NCI-H82 treated with DMSO at 0.1 percent for 48 hours (cell line): ENCODE measurements around the gene ZFP1.

ENCODE experiments used
- DNase-seq: peaks from one replicate; lab custom pipeline; 2025; ENCODE audit not compliant: unreplicated experiment; lab: John Stamatoyannopoulos, UW

ZFP1 gene

GRCh38 chr16:75147968-75148310, 385 bp upstream of the ZFP1 start:
- no peak for DNase-seq

DNA sequence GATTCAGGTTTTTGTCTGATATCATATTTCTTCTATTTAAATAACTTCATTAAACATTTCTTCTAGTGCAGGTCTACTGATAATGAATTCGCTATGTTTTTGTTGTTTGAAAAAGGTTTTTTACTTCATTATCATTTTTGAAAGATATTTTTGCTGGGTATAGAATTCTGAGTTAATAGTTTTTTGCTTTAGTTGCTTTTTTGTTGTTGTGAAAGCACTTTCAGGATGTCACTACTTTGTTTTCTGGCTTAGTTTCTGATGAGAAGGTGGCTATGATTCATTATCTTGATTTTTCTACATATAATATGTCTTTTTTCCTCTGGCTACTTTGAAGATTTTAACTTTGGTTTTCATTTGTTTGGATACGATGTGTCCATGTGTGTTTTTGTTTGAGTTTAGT, 3.5 kb downstream of the ZFP1 start:
- no peak for DNase-seq

GRCh38 chr16:75152635-75153034, 4.3 kb downstream of the ZFP1 start:
- no peak for DNase-seq

- DNase-seq = no peak
These were observed 12.1 kb downstream of the ZFP1 start for GRCh38 chr16:75160386-75160785.

- no peak for DNase-seq
These were observed 21.6 kb downstream of the ZFP1 start for GRCh38 chr16:75169899-75170405.

- no peak for DNase-seq
These were observed 24.3 kb downstream of the ZFP1 start for GRCh38 chr16:75172578-75172977.

GRCh38 chr16:75175074-75175473, 26.8 kb downstream of the ZFP1 start:
- no peak for DNase-seq

GRCh38 chr16:75176926-75177325, 28.6 kb downstream of the ZFP1 start:
- DNase-seq = no peak

DNA sequence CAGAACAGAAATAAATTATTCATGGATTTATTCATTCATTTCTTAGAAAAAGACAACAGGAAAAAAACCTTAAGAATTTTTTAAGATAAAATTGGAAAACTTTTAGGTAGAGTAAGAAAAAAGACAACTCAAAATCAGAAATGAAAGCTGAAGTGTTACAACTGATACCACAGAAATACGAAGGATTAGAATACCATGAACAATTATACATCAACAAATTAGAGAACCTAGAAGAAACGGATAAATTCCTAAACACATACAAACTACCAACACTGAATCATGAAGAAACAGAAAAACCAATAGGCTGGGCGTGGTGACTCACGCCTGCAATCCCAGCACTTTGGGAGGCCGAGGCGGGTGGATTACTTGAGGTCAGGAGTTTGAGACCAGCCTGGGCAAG, 30.9 kb downstream of the ZFP1 start:
- no peak for DNase-seq

GRCh38 chr16:75181630-75182029, 33.3 kb downstream of the ZFP1 start:
- DNase-seq = no peak

DNA sequence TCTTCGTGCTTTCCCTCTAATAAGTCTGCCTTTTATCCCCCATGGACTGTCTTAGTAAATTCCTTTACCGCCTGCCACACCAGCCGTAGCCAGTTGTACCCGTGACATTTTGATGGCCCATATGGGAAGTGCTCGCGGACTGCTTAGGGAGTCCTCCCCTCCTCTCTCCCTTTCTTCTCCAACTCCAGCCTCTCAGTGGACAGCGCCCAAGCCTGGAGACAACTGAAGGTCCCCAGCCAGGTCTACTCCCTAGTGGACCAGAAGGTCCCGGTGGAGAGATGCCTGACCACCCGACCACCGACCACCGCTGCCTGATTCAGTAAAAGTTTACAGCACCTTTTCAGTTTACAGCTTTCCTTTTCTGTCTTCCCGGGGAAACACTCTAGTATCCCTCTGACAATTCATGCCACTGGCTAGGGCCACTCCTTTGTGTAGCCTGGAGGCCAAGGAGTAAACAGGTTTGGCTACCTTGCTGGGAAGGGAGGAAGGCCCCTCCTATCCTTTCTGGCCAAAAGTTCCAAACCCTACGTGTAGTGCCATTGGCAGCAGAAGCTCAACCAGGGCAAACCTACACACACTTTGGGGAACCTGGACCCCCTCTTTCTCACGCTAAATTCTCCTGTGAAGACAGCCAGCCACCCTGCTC, 40.6 kb downstream of the ZFP1 start:
- DNase-seq = no peak

GRCh38 chr16:75189638-75190245, 41.4 kb downstream of the ZFP1 start:
- no peak for DNase-seq

DNA sequence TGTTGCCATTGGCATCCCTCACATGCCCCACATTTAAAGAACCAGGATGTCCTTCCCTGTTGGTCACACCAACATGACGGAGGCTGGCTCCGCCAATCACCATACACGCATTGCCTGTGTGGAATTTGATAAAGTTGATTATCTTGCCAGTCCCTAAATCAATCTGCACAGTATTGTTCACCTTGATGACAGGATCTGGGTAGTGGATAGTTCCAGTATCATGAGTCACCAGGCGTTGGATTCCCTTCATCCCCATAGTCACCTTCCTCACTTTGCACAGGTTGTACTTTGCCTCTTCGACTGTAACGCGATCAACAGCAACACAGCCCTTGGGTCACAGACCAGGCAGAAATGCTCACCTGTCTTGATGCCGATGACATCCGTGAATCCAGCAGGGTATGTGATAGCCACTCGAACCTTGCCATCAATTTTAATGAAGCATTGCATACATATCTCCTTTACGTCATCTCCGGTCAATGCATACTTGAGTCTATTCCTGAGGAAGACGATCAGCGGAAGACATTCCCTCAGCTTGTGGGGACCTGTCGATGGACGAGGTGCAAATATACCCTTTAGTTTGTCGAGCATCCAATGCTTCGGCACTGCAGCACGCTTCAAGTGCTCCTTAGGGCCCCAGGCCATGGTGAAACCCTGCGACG, 44.4 kb downstream of the ZFP1 start:
- no peak for DNase-seq

GRCh38 chr16:75193265-75193650, 44.9 kb downstream of the ZFP1 start:
- no peak for DNase-seq

DNA sequence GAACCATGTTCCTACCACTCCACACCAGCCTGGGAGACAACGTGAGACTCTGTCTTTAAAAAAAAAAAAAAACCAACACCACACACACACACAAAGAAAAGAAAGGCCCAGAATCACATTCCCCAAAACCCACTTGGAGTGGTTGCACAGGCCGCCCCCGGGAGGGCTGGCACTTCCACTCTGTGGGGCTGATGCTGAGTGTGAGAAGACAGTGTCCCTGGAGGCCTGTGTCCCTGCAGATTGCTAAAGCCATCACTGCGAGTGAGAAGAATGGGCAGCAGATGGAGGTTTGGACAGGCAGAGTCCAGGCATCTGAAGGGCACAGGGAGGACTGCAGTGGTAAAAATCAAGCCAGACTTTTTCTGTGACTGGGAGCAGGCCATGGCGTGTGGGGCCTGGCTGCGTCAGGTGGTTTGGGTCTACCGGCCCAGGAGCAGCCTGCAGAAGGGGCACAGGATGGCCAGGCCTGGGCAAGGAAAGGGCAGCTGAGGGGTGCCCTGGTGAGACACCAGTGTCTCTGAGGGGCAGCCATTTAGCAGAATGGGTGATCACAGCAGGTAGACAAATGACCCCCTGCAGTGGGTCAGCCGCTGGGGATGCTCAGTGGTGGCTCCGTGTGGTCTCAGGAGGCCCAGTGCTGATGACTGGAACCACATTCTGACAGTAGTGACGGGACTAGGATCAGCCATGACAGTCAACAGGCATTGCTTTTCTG, 45.6 kb downstream of the ZFP1 start:
- DNase-seq = no peak

- DNase-seq = no peak
These were observed 47.8 kb downstream of the ZFP1 start for GRCh38 chr16:75195811-75196790.

DNA sequence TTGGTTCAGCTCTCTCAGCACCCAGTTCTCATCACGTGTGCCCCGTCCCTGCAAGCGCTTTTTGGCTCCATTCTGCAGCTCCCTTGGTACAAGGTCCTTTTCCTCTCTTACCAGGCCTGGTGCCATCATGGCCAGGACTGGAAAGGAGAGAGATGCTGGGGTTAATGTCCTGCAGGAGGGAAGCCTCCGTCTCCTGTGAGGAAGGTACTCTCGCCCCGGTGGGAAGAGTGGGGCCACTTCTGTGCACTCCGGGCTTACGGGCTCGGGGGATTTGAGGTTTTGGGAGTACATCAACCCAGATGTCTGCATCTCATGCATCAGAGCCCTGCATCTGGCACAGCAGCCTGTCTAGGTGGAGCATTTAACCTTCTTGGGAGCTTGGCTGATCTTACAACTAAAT, 48.5 kb downstream of the ZFP1 start:
- no peak for DNase-seq

- no peak for DNase-seq
These were observed 49.3 kb downstream of the ZFP1 start for GRCh38 chr16:75197522-75198134.

GRCh38 chr16:75198135-75198600, 49.8 kb downstream of the ZFP1 start:
- no peak for DNase-seq

DNA sequence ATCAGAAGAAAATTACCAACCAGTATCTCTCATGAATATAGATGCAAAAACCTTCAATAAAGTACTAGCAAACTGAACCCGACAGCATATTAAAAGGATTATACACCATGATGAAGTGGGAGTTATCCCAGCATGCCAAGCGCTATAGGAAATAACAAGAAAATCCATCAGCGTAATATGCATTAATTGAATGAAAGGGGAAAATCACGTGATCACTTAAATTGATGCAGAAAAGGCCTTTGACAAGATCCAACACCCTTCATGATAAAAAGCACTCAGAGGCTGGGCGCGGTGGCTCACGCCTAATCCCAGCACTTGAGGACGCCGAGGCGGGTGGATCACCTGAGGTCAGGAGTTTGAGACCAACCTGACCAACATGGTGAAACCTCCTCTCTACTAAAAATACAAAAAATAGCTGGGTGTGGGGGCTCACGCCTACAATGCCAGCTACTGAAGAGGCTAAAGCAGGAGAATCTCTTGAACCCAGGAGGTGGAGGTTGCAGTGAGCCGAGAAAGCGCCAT, 53.8 kb downstream of the ZFP1 start:
- no peak for DNase-seq
